Activated CD4-positive, alpha-beta memory T cell treated with anti-CD3 and anti-CD28 coated beads for 36 hours (primary cell): ENCODE results near the gene CRABP2. TPM values are rescaled to one million over a fixed set of nuclear protein-coding genes. Genes with fewer than 3 reads are reported as not detected.

Experiments used
- CTCF ChIA-PET: fragments of 350-600 bp; sonication (Branson Sonifier 250); formaldehyde crosslinking; loops from one replicate; lab custom pipeline; 2021; ENCODE audit warnings: antibody characterized with exemption, inconsistent platforms; lab: Charles Lee
- POLR2A ChIA-PET: fragments of 350-600 bp; sonication (Branson Sonifier 250); formaldehyde crosslinking; loops from one replicate; lab custom pipeline; 2021; ENCODE audit warnings: antibody characterized with exemption; lab: Charles Lee
- DNase-seq: peaks from one replicate; pipeline ENCODE4 v3.0.0-alpha.2; 2020
- H3K27ac Mint-ChIP-seq: one replicate; pipeline ENCODE4 v1.8.0; 2021; ENCODE audit warnings: mixed read lengths
- H3K27me3 Mint-ChIP-seq: one replicate; pipeline ENCODE4 v1.8.0; 2021; ENCODE audit warnings: mixed read lengths
- H3K36me3 Mint-ChIP-seq: one replicate; pipeline ENCODE4 v1.8.0; 2021; ENCODE audit warnings: mixed read lengths
- H3K4me1 Mint-ChIP-seq: one replicate; pipeline ENCODE4 v1.8.0; 2021; ENCODE audit warnings: low read depth, mixed read lengths
- H3K4me3 Mint-ChIP-seq: one replicate; pipeline ENCODE4 v1.8.0; 2021; ENCODE audit warnings: mild to moderate bottlenecking, mixed read lengths
- H3K9me3 Mint-ChIP-seq: one replicate; pipeline ENCODE4 v1.8.0; 2021; ENCODE audit warnings: mixed read lengths
- intact Hi-C: fragments of 100-400 bp; cut with micrococcal nuclease; formaldehyde crosslinking; loops from one replicate; pipeline ENCODE4 v1.15.1; 2023
- total RNA-seq, 2 experiments: library from RNA; stranded (reverse); gene quantifications; one replicate each; pipeline ENCODE4 v1.2.3, GENCODE V29; 2021

Gene CRABP2
- total RNA-seq, 2 experiments from 2014 or later = 1.1 to 2.3 TPM

DNA sequence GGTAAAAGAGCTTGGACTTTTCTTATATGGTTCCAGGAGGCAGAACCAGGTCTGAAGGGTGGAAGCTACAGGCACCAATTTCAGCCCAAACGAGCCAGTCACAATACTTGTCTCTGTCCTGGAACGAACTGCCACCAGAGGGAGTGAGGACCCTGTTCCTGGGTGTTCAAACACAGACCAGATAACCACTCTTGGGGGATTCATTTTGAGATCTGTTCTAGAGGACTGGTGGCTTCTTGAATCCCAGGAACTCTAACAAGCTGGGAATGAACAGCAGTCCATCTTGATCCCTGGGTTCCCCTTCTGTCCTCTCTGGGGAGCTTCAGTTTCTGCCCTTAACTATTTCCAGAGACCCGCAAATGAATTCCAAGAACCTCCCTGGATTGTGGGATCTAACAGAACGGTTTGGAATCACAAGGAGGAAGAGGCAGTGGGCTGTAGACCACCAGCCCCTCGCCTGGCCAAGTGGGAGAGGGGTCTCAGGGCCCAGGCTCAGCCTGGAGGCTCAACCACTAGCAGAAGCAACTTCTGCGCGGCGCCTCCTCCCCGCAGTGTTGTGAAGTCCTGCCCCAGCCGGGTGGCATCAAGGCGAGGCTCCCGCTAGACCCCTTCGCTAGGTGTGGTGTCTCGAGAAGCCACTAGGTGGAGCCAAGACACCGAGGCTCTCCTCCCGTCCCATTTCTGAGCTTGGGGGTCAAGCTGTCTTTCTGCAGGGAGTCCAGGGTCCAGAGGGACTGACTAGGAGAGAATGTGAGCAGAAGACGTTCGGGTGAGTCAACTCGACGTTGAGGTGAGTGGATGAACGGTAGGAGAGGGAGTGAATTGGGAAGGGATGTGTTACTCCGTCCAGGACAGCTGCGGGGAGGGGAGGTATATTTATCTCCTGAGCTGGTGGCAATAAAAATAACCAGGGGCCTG lies 16.1 kb downstream of the CRABP2 start:
- Mint-ChIP-seq H3K4me3 (no peak overlapping the region), H3K9me3 (no peaks in the 10 kb centered on the region), H3K36me3 (no peaks in the 10 kb centered on the region), H3K4me1 (peaks cover 16% of the 10 kb centered on the region), H3K27ac (no peak overlapping the region), H3K27me3 (peaks cover 55% of the 10 kb centered on the region)
- ChIA-PET CTCF (interaction anchor here (0.5 to 36.2 kb wide), 62 partner anchors 9 to 385 kb away, joined by 3 to 1179 read pairs (median 4); partner anchors contain the start of genes CRABP2, HDGF, ISG20L2 and METTL25B), POLR2A (interaction anchor here (1.0 to 2.5 kb wide), 7 partner anchors 16 to 113 kb away, joined by 4 to 14 read pairs (median 6); partner anchors contain the start of genes CRABP2, ISG20L2 and METTL25B)
- intact Hi-C loops = loop anchor here (1.0 to 10.0 kb wide), 4 partner anchors 16 to 206 kb away; partner anchors contain the start of genes CRABP2, NTRK1 and PEAR1
- DNase-seq = peak; percentile 83

DNA sequence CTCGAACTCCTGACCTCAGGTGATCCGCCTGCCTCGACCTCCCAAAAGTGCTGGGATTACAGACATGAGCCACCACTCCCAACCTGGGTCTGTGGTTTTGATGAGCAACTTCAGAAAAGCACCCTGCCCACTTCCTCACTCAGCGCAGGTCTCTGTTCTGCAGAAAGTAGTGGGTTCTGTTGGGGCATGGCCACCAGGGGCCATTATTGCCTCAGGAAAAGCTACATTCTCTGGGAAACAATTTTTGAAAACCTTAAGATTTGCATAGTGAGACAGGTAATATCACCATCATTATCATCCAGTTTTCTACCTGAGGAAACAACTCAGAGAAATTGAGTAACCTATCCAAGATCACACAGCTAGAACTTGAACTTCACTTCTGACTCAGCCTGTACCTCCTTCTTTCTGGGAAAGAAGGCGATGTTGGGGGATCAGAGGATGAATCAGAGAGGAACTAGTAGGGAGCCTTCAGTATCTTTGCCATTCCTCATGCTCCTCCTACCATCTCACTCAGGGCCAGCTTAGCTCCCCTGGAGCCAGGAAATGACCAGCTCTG lies 21.1 kb downstream of the CRABP2 start:
- H3K36me3 Mint-ChIP-seq = no peaks in the 10 kb centered on the region
- no peak overlapping the region for H3K4me3 Mint-ChIP-seq
- peak; percentile 69 for DNase-seq
- ChIA-PET CTCF (interaction anchor here (0.7 to 36.2 kb wide), 12 partner anchors 8 to 299 kb away, joined by 3 to 1179 read pairs (median 4); partner anchors contain the start of genes CRABP2, ISG20L2 and METTL25B), POLR2A (interaction anchor here (1.0 to 1.3 kb wide), 3 partner anchors 41 to 118 kb away, joined by 3 to 4 read pairs (median 3); partner anchors contain the start of gene METTL25B)
- intact Hi-C loops = loop anchor here (1.0 to 10.0 kb wide), 2 partner anchors 42 to 210 kb away; partner anchors contain the start of gene PEAR1
- peaks cover 33% of the 10 kb centered on the region for H3K27me3 Mint-ChIP-seq
- peak overlapping the region; percentile 1 for H3K27ac Mint-ChIP-seq
- H3K9me3 Mint-ChIP-seq = no peaks in the 10 kb centered on the region
- H3K4me1 Mint-ChIP-seq = peaks cover 18% of the 10 kb centered on the region

DNA sequence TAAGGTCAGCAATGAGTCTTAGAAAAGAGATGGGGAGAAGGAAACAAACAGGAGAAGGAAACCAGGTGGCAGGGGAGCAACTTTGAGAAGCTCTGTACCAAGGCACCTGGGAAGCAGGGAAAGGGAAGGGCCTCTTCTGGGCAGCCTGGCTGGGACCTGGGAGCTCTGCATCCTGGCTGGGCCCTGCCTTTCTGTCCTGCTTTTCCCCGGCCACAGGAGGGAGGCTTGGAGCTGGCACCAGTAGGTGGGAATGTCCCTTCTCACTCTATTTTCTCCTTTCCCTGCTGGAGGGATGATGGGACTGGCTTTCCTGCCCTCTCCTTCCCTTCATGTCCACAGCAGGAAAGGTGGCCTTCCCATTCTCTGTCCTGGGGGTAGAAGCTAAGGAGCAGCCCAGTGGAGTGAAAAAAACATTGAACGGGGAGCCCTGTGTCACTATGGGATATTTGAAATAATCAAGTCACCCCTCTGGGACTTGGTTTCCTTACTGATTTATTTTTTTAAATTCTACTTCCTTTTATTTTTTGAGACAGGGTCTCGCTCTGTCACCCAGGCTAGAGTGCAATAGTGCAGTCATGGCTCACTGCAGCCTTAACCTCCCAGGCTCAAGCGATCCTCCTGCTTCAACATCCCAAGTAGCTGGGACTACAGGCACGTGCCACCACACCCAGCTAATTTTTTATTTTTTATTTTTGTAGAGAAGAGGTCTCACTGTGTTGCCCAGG lies 23.1 kb downstream of the CRABP2 start:
- intact Hi-C loops = loop anchor here (10.0 kb wide), 1 partner anchor 212 kb away; the partner anchor contains the start of gene PEAR1
- H3K27ac Mint-ChIP-seq = no peak overlapping the region
- peaks cover 40% of the 10 kb centered on the region for H3K27me3 Mint-ChIP-seq
- no peak overlapping the region for H3K4me3 Mint-ChIP-seq
- no peaks in the 10 kb centered on the region for H3K36me3 Mint-ChIP-seq
- CTCF ChIA-PET = interaction anchor here (0.6 to 36.2 kb wide), 4 partner anchors 22 to 58 kb away, joined by 3 to 1179 read pairs (median 15); partner anchors contain the start of genes CRABP2, ISG20L2 and METTL25B
- peaks cover 28% of the 10 kb centered on the region for H3K4me1 Mint-ChIP-seq
- POLR2A ChIA-PET = no interaction called here
- no peaks in the 10 kb centered on the region for H3K9me3 Mint-ChIP-seq
- no peak for DNase-seq

DNA sequence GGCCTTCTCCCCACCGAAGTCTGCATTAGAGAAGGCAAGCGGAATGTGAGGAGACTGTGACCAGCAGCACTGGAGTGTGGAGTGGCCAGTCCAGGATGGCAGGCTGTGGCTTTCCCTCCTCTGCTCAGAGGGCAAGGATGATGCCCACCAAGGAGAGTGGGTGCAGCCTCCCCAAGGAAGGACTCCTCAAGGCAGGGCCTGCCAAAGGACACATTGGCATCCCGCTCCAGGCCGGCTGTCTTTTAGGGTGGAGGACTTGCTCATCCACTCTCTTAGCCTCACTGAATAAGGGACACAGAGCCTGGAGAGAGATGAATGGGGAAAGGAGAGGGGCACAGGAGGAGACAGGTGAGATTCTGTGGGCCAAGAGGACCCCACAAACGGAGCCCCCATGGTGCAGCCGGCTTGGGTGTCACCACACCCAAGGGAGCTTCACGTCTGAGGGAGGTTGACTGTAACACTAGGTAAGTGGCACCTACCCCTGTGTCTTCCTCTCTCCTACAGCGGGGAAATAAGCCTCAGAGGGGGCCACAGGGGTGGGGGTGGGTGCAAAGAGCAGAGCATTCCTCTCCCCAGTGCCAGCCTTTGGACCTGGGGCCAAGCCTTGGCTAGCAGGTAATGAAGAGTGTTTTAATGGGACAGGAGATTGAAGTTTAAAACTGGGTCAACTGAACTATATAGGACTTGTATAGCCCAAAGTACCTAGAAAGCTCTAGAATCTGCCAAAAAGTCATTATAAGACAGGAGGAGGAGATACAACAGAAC lies 24.0 kb downstream of the CRABP2 start:
- no peaks in the 10 kb centered on the region for H3K9me3 Mint-ChIP-seq
- POLR2A ChIA-PET = no interaction called here
- H3K27me3 Mint-ChIP-seq = peaks cover 41% of the 10 kb centered on the region
- H3K27ac Mint-ChIP-seq = no peak overlapping the region
- CTCF ChIA-PET = interaction anchor here (1.1 to 36.2 kb wide), 5 partner anchors 9 to 57 kb away, joined by 3 to 1179 read pairs (median 27); partner anchors contain the start of genes CRABP2, ISG20L2 and METTL25B
- no peak overlapping the region for H3K4me3 Mint-ChIP-seq
- H3K4me1 Mint-ChIP-seq = peaks cover 31% of the 10 kb centered on the region
- intact Hi-C loops = loop anchor here (10.0 kb wide), 1 partner anchor 213 kb away; the partner anchor contains the start of gene PEAR1
- no peak for DNase-seq
- H3K36me3 Mint-ChIP-seq = no peaks in the 10 kb centered on the region

DNA sequence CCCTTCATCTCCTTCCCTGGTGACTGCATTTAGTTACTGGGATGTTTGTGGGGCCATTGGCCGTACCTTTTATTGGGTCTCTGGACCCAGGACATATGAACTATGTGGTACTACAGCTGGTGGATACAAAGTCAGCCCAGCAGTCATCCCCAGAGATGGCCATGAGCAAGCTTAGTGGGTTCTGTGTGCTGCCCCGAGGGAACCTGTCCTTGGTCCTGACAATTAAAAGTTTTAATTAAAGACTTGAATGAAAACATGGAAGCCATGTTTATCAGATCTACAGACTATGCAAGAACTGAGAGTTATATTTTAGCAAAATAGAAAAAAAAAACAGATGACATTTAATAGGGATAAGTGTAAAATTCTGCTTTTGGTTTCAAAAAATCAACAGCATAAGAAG lies 25.3 kb downstream of the CRABP2 start:
- CTCF ChIA-PET = interaction anchor here (0.7 to 36.2 kb wide), 8 partner anchors 9 to 54 kb away, joined by 3 to 1179 read pairs (median 12); partner anchors contain the start of genes CRABP2, ISG20L2 and METTL25B
- DNase-seq = no peak
- H3K36me3 Mint-ChIP-seq = no peaks in the 10 kb centered on the region
- peaks cover 31% of the 10 kb centered on the region for H3K4me1 Mint-ChIP-seq
- H3K27me3 Mint-ChIP-seq = peaks cover 49% of the 10 kb centered on the region
- no peaks in the 10 kb centered on the region for H3K9me3 Mint-ChIP-seq
- no peak overlapping the region for H3K4me3 Mint-ChIP-seq
- POLR2A ChIA-PET = no interaction called here
- H3K27ac Mint-ChIP-seq = no peak overlapping the region
- intact Hi-C loops = loop anchor here (10.0 kb wide), 1 partner anchor 215 kb away; the partner anchor contains the start of gene PEAR1

DNA sequence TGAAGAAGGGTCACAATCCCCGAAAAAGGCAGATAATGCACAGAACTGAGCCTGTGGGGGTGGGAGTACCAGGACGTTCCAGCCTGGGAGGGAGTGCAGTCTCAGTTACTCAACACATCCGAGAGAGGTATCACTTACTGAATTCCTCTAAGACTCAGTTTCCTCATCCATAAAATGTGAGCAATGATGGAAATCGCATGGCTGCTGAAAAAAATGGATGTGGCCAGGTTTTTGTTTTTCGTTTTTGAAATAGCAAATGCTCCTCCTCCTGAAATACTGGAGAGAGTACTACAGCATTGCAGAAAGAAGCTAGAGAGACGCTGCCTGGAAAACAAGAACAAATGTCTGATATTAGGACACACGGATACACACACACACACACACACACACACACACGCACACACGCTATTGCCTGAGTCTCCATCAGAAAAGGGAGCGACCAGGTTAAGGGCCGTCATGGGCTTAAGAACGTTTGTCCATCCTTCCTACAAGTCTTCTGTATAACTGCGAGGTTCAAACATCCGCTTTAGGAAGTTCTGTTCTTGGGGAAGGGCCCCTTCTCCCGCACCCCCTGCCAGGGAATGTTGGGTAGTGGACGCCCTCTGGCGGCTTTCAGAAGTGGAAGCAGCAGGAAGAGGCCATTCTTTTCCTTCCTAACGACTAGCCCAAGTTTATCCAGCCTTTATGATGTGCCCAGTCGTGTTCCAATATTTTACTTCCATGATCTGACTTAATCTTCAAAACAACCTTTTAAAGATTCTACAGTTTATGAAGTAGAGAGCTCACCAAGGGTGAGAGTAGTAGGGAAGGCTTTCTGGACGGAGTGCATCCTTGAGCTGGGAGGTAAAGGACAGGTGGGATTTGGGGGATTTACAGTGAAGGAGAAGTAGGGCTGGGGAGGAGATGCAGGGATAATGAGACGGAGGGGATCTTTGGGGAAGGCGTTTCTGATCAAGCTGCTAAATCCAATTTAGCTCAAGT lies 27.5 kb downstream of the CRABP2 start:
- Mint-ChIP-seq H3K27ac (no peak overlapping the region), H3K36me3 (no peaks in the 10 kb centered on the region), H3K4me3 (no peak overlapping the region), H3K9me3 (no peaks in the 10 kb centered on the region), H3K27me3 (peaks cover 56% of the 10 kb centered on the region), H3K4me1 (peaks cover 12% of the 10 kb centered on the region)
- intact Hi-C loops = loop anchor here (1.0 kb wide), 2 partner anchors 18 to 51 kb away; no protein-coding TSS in a partner anchor
- peak; percentile 44 for DNase-seq
- CTCF ChIA-PET = interaction anchor here (0.6 to 36.2 kb wide), 11 partner anchors 12 to 292 kb away, joined by 3 to 1179 read pairs (median 4); partner anchors contain the start of genes CRABP2, ISG20L2 and METTL25B
- POLR2A ChIA-PET = no interaction called here

DNA sequence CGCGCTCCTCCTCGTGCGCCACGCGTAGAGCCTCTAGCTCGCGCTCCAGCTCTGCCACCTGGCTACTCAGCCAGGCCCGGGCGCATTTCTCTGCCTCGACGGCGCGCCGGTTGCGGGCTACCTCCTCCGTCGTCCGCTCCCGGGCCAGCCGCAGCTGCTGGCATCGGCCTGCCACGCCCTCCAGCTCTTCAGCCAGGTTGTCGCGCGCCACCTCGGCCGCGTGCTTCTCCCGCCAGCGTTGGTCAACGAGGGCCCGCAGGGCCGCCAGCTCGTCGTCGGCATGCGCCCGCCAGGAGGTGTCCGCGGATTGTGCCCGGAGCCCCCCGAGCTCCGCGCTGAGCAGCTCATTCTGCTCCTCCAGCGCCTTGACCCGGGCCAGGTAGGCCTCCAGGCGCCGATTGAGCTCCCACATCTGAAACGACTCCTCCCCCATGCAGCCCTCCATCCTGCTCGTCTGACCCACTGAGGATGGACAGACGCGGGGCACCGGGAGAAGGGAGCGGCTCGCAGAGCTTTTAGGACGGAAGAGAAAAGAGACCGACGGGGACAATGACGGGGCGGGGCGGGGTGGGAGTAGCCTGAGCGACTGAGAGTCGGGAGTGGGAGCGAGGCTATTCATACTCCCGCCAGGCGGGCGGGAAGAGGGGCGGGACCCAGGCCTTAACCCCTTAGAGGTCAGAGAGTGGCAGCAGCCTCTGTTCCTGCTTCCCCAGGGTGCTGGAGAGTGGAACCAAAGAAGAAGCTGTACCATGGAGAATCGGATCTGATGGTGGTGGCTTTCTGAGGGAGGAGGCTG lies 28.4 kb downstream of the CRABP2 start, which contains the start of gene NES:
NES (minus strand) TSS at position 588 of the 796 bp plus-strand sequence; CDS start at position 445, 143 bp downstream.
- DNase-seq = no peak
- no peak within 1 kb of the TSS for H3K4me3 Mint-ChIP-seq
- H3K4me1 Mint-ChIP-seq = peaks cover 12% of the 10 kb centered on the region
- ChIA-PET CTCF (interaction anchor here (0.8 to 36.2 kb wide), 9 partner anchors 8 to 79 kb away, joined by 3 to 1179 read pairs (median 7); partner anchors contain the start of genes CRABP2, ISG20L2 and METTL25B), POLR2A (interaction anchor here (1.0 kb wide), 1 partner anchor 16 kb away, joined by 3 read pairs; no protein-coding TSS in a partner anchor)
- H3K36me3 Mint-ChIP-seq = no peaks in the 10 kb centered on the region
- no peaks in the 10 kb centered on the region for H3K9me3 Mint-ChIP-seq
- peaks cover 59% of the 10 kb centered on the region for H3K27me3 Mint-ChIP-seq
- no peak within 1 kb of the TSS for H3K27ac Mint-ChIP-seq
- intact Hi-C loops = no loop called here

DNA sequence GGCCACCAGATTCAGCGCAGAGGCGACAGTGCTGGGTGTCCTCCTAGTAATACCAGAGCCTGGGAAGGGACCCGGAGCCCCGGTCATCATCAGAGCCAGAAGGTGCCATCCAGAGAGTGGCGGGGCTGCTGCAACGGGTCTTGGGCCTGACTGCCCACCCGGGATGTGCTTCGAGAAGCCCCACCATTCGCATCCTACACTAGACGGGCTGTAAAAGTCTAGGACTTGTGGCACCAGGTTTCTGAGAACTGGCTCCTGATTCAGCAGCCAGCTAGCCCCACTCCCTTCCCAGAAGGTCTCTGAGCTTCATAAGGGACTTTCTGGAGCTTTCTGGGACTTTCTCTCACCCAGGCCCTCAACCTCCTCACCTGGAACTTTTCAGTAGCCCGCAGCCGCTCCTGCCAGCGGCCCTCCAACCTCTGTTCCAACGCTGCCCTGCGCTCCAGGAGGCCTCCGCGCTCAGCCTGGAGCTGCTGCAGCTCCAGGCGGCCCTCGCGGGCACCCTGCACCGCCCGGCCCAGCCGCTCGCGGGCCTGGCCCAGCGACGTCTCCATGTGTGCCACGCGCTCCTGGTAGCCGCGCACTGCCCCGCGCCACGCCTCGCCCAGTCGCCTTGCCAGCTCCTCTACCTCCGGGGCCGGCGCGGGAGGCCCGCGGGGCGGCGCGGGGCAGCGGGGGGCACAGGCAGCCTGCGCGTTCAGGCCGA lies 29.1 kb downstream of the CRABP2 start:
- Mint-ChIP-seq H3K4me3 (no peak overlapping the region), H3K27me3 (peaks cover 56% of the 10 kb centered on the region), H3K9me3 (no peaks in the 10 kb centered on the region), H3K36me3 (no peaks in the 10 kb centered on the region), H3K27ac (no peak overlapping the region), H3K4me1 (peaks cover 12% of the 10 kb centered on the region)
- ChIA-PET CTCF (interaction anchor here (0.8 to 36.2 kb wide), 8 partner anchors 8 to 50 kb away, joined by 3 to 1179 read pairs (median 22); partner anchors contain the start of genes CRABP2, ISG20L2 and METTL25B), POLR2A (interaction anchor here (1.0 kb wide), 1 partner anchor 15 kb away, joined by 3 read pairs; no protein-coding TSS in a partner anchor)
- DNase-seq = no peak
- intact Hi-C loops = no loop called here
